HG03378 (cell line): ENCODE data around the gene ABCB10.
A peak's percentile ranks its signal among the peaks of the same experiment; 100 is the strongest.
"Not testable (repeated sequence)": the region's sequence is repeated elsewhere in the genome, so short reads cannot be mapped to it uniquely, and the experiment has no call there.

Source experiments
- ATAC-seq: cut with Tn5 transposase; IDR thresholded peaks from one replicate; pipeline ENCODE4 v1.9.1; 2021; ENCODE audit warnings: mild to moderate bottlenecking, moderate library complexity; ENCODE audit not compliant: unreplicated experiment

ABCB10 gene

DNA sequence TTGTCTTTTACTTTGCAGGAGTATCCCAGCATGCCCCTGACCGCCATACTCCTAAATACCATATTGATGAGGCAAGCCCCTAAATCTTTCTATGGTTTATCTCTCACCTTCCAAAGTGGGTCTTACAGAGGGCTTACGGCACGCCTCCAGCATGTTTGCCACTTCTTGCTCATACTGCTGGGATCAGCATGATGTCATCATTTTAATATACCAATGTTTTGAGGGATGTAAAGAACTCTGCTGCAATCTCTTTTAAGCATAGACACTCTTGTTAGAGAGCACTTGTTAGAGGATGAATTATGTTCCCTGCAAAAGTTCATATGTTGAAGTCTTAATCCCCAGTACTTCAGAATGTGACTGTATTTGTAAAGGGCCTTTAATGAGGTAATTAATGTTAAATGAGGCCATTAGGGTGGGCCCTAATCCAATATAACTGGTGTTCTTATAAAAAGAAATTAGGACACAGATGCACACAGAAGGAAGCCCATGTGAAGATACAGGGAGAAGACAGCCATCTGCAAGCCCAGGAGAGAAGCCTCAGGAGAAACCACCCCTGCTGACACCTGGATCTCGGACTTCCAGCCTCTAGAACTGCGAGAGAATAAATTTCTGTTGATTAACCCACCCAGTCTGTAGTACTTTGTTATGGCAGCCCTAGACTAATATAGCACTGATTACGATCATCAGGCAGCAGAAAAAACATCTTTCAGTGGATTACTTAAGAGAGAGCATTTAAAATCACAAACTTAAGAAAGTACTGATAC lies 16.4 kb upstream of the ABCB10 start:
- no peak for ATAC-seq

GRCh38 chr1:229572286-229572685 lies 13.8 kb upstream of the ABCB10 start:
- no peak for ATAC-seq

DNA sequence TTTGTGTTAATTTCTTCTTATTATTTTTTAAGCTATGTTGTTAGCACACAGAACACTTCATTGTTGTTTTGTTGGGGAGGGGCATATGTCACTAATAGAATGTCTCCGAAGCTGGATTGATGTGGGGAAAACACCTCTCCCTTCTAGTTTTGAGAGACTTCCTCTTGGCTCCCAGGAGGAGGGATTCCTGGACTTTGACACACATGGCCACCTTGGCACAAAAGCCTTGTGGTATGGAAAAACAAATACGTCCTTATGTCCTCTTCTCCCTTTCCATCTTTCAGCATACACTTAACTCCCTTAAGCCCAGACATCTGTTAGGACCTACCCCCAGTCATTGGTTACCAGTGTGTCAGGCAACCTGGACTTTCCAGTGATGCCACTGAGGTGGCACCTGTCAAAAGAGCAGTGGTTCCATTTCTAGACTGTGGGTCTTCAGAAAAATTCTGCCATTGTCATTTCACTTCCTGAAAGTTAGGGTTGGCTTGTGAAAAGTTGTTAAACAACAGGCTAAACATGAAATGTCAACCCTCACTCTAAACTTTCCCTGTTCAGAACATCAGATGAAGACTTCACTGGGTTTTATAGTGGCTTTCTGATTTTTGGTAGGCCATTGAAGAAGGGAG lies 12.5 kb upstream of the ABCB10 start:
- no peak for ATAC-seq

- no peak for ATAC-seq
Observed at GRCh38 chr1:229570305-229570704, 11.8 kb upstream of the ABCB10 start.

GRCh38 chr1:229567109-229567868 lies 8.8 kb upstream of the ABCB10 start:
- ATAC-seq: no peak

- no peak for ATAC-seq
Observed at GRCh38 chr1:229563701-229564100, 5.2 kb upstream of the ABCB10 start.

- no peak for ATAC-seq
Observed at GRCh38 chr1:229563241-229563640, 4.7 kb upstream of the ABCB10 start.

- ATAC-seq: no peak
Observed at GRCh38 chr1:229562686-229563085, 4.2 kb upstream of the ABCB10 start.

DNA sequence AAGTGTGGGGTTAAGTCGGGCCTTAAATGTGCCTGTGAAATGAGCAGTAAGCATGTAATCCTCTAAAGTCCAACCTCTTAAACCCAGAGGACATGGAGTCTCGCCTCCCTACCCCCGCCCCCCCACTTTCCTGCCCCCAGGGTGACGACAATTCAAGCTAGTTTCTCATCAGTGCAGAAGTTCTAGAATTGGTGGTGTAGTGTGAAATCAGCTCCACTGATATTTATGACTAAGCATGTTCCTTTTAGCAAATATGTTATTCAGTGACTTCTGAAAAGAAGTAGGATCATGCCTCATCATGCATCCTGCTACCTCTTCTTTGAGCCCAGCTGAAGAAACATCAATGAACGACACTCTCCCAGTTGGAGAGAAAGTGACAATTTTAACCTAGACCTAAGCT lies 2.6 kb upstream of the ABCB10 start:
- ATAC-seq: no peak

DNA sequence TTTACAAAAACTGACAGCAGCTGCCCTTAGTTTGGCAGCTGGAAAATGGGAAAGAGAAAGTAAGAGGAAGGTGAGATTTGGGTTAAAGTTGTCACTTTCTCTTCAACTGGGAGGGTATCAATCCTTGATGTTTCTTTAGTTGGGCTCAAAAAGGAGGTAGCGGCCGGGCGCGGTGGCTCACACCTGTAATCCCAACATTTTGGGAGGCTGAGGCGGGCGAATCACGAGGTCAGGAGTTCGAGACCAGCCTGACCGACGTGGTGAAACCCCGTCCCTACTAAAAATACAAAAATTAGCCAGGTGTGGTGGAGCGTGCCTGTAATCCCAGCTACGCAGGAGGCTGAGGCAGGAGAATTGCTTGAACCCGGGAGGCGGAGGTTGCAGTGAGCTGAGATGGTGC lies 1.6 kb upstream of the ABCB10 start:
- not testable (repeated sequence) for ATAC-seq

DNA sequence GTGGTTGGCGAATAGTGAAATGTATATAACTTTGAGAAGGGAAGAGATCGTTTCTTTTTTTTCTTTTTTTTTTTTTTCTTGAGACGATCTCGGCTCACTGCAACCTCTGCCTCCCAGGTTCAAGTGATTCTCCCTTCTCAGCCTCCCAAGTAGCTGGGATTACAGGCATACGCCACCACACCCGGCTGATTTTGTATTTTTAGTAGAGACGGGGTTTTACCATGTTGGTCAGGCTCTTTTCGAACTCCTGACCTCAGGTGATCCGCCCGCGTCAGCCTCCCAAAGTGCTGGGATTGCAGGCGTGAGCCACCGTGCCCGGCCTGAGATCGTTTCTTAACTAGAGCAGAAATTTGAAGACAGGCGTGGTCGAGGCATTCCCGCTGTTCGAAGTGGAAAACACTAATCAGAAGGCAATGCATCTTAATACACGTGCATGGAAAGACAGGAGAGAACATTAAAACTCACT lies 862 bp upstream of the ABCB10 start:
- ATAC-seq: not testable (repeated sequence)

GRCh38 chr1:229557913-229558414 lies 543 bp downstream of the ABCB10 start:
- ATAC-seq: peak; percentile 8

DNA sequence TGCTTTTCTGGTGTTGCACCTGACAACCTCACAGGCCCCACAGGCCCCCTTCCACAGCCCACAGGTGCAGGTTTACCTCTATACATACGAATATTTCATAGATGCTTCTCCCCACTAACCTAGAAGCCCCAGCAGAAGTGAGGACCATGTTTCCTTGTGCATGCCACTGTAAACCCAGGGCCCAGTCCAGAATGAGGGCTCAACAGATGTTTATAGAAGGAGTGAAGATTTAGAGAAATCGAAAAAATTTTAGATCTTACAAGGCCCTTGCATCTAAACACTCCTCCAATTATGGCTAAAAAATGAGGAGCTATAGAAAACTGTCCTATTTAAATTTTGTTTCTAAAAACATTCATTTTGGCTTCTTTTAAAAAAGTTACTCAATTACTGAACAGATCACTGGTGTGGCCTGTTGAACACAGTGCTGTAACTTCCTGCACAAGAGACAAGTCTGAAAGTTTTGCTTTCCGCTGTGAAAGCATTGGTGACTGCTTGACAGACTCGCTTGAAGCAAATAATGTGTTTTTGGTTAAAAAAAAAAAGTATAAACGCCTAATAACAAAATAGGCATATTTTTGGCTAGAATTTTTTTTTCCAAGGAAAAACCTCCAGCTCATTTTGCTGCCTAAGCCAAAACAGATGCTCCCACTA lies 1.2 kb downstream of the ABCB10 start:
- ATAC-seq: no peak

GRCh38 chr1:229554886-229555621 lies 3.5 kb downstream of the ABCB10 start:
- ATAC-seq: no peak

GRCh38 chr1:229553621-229554130 lies 4.8 kb downstream of the ABCB10 start:
- no peak for ATAC-seq

DNA sequence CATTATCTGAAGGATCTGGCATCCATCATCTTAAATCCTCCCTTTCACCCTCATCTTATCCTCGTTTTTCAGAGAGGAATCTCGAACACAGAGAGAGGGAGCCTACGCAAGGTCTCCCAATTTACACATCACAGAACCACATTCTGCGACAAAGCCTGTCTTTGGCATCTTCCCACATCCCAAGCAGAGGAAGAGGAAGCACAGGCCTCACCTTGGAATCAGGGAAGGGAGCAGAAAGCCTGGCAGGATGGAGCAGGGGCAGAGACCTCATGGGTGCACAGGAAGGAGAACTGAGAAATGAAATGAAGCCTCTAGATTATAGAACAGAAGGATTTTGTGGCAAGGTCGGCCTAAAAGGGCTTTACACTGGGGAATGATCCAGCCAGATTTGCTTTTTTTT lies 5.8 kb downstream of the ABCB10 start:
- ATAC-seq: no peak

DNA sequence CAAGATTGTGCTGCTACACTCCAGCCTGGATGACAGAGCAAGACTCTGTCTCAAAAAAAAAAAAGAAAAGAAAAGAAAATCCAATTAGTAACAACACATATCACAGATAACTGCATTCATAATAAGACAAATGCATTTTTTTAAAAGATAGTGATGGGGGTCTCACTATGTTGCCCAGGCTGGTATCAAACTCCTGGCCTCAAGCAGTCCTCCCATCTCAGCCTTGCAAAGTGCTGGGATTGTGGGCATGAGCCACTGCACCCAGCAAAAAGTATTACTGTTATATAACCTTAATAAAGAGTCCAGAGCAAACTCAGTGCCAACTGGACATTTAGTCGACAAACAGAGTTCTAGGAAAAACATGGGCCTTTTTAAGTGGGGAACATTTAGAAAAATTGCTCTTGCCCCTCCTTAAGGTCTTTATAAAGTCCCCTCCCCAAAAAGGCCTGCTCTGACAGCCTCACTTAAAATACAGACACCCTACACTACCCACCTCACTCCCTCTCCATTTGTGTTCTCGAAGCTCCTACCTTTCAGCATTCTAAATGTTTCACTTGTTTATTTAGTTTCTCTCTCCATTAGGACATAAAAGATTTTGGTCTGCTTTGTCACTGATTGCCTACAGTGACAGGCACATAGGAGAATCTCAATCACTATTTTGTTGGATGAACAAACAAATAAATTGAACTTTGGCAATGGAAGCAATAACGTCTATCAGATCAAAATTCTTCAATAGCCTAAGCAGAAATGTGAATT lies 7.5 kb downstream of the ABCB10 start:
- ATAC-seq: no peak

DNA sequence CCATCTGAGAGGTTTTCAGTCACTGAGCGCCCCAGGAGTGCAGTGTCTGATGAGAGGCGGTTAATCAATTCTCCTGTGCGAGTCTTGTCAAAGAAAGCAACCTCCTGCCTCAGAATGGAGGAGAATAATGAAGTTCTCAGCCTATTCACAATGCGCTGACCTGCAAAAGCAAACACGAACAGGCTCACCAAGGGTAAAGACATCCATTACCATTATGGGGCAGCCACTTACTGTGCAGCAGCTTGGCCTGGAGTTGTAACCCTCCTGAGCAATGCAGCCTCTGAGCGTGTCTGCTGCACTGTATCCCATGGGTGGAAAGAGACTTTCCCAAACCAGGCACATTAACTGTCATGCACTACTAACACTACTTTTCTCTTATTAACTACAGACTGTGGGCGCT lies 11.0 kb downstream of the ABCB10 start:
- no peak for ATAC-seq

DNA sequence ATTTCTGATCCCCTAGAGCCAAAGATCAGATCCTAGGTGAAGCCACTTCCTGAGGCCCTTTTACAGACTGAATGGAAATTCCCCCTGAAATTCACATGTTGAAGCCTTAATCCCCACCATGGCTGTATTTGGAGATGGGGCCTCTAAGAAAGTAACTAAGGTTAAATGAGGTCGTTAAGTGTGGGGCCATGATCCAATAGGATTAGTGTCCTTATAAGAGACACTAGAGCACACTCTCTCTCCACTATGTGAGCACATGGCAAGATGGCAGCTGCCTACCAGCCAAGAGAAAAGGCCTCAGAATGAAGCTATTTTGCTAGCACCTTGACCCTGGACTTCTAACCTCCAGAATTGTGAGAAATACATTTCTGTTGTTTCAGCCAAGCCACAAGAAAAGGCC lies 13.9 kb downstream of the ABCB10 start:
- no peak for ATAC-seq
